ENCODE results near the gene PTPRK.

DNA sequence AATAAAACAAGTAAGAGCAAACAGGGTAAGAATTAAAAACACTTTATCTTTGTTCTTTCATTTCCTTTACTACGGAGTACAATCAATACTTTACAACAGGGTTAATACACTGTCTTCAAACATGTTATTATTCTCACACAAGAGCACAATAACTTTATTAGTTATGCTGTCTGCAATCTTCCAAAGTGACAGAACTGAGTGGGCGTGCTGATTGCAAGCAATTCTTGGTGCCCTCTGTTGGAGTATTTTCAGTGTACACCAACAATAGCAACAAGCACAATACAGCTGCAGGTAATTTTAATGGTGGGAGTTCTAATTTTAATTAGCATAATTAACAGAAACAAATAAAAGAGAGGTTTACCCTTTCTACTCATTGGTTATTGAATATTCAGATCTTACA lies 33.9 kb upstream of the PTPRK start:
- TF ChIP-seq POLR2A (IDR thresholded peaks at IDR 0.05; ENCODE audit: low read depth, low read length) (no peak), POLR2AphosphoS5 (IDR thresholded peaks at IDR 0.05; ENCODE audit: low read depth, low read length) (no peak)

All from GM12891 (cell line).